KOPT-K1 (cell line): ENCODE data around the gene IPO5.

Source experiments
- H3K27ac ChIP-seq: fragments of 200-600 bp; sonication (generic); 2 replicates; pipeline ENCODE4 v1.5.1; 2016; ENCODE audit warnings: antibody characterized with exemption, mild to moderate bottlenecking, low read depth, low read length; ENCODE audit not compliant: poor library complexity, severe bottlenecking
- H3K36me3 ChIP-seq: fragments of 200-600 bp; sonication (generic); 2 replicates; pipeline ENCODE4 v1.5.1; 2017; ENCODE audit warnings: antibody characterized with exemption, mild to moderate bottlenecking, low read length, moderate library complexity; ENCODE audit not compliant: insufficient read depth
- H3K9me3 ChIP-seq: fragments of 200-600 bp; sonication (generic); 2 replicates; pipeline ENCODE4 v1.5.1; 2017; ENCODE audit warnings: antibody characterized with exemption, low read length, mild to moderate bottlenecking; ENCODE audit not compliant: insufficient read depth, poor library complexity, severe bottlenecking

Gene IPO5

DNA sequence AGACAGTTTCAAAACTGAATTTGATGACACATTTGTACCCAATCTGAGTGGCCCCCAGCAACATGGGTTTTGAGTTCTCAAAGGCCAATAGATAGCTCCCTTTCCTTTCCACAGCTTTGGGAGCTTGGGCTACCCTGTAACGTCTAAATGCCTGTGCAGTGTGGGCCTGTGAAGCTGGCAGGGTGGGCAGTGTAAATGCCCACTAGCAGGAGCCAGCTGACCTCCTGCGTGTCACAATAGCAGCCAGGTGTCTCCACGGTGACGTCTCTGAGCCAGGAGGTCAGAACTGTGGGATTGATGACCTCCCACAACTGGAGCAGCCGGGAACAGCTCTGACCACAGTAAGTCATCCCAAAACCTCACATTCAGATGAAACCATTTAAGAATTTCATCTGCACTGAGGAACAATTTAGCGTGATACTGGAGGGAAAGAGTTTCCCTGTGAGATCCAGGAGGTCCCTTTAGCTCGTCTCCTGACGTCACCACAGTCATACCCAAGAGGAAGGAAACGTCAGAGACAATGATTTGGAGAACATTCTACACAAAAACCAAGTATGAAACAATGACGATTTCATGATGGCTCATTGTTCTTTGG lies at the start of gene IPO5:
IPO5 (plus strand) TSS at position 300 of the 595 bp plus-strand sequence. CDS start 23,022 bp downstream, outside the sequence.
- no peaks in the 10 kb centered on the region for H3K36me3 ChIP-seq
- peaks cover 8% of the 10 kb centered on the region for H3K9me3 ChIP-seq
- H3K27ac ChIP-seq: no peak within 1 kb of the TSS

DNA sequence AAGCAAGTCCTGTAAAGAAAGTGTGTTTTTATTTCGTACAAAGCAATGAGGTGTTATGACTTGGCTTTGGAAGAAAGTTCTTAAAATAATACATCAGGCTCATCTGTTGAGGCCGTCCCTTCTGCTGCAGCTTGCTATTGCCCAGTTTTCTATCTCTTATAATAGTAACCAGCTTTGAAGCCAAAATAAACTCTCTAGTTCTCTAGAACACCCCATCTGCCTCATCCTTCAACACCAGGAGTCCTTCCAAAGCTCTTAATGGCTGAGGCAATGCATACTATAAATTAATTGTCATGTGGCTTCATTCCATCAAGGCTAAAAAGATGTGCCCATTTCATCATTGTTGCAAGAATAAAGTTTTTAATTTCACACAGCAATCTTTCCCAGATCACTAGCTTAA lies 49.4 kb upstream of the IPO5 start:
- H3K9me3 ChIP-seq: no peaks in the 10 kb centered on the region
- no peaks in the 10 kb centered on the region for H3K36me3 ChIP-seq
- no peak overlapping the region for H3K27ac ChIP-seq

DNA sequence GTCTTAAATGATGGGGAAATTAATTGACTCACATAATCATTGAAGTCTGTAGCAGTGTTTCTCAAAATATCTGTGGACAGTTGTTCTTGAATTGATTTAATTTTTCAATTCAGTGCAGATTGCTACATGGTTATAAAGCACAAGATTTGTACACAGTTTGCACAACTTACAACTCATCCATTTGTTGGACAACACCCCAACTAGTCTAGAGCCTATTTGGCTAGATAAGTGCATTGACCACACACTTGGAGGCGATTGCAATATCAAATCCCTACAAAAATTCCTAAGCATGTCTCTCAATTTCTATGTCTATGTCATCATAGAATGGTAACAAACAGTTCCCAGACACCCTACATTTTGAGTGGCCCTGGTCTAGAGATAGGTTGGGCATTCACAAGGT lies 48.0 kb upstream of the IPO5 start:
- no peaks in the 10 kb centered on the region for H3K36me3 ChIP-seq
- H3K27ac ChIP-seq: no peak overlapping the region
- H3K9me3 ChIP-seq: no peaks in the 10 kb centered on the region

DNA sequence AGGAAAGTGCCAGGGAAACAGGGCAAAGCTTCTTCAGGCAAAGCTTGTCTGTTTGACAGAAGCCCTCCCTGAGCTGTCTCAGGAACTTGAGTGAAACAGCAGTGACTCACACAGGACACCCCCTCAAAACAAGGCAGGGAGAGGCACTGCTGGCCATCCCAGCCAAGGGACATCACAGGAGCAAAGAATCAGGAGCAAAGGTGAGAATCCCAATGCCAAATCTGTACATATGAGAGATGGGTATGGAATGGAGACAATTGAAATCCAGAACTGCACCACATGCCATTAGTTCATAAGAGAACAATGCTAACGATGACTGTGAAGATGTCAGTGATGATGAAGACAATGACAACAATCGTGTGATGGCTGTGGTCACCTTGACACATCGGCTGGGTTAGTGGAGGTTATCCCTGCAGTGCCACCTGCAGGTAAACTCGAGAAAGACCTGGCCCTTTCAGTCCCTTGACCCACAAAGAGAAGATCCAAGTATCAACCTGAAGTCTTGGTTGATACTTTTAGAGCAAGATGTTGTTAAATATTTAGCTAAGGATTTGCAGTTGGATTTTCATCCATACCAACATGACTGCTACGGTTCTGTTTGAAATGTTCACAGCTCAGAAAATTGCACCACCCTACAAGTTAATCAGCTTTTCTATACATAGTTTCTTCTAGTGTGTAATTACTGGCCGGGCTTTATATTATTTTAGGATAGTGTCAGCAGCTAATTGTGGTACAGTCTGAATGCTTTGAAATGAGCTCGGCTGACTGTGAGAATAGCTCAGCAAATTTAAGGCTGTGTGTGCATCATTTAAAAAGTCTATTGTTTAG lies 42.0 kb upstream of the IPO5 start:
- no peaks in the 10 kb centered on the region for H3K36me3 ChIP-seq
- no peak overlapping the region for H3K27ac ChIP-seq
- H3K9me3 ChIP-seq: no peaks in the 10 kb centered on the region

DNA sequence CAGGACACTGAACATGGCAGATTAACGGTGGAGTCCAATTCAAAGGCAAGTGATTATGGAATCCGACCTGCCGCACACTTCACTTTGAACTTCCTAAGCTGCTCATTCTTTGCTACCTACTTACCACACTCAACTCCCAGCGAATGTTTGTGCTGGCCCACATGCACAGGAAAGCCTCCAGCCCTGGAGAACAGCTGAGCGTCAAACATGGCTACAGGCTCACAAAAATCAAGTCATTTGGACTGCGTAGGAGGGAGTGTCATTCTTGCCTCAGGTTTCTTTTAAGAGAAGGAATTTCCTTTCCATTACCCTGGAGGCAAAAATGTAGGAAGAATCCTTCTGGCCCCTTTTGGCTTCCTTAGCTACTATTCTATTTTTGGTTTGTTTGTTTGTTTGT lies 41.3 kb upstream of the IPO5 start:
- Histone ChIP-seq H3K9me3 (no peaks in the 10 kb centered on the region), H3K27ac (no peak overlapping the region), H3K36me3 (no peaks in the 10 kb centered on the region)

DNA sequence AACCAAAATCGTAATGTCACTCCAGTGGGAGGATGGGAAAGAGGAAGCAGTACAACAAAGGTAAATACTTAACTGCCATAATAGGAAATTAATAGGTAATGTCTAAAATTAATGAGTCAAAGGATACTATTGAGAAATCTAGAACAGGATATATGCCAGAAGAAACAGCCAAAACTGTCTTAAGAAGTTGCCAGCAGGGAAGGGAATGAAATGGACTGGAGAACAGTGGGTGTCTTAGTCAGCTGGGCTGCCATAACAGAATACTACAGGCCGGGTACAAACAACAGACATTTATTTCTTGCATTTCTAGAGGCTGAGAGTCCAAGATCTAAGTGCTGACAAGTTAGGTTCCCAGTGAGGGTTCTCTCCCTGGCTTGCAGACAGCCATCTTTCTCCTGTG lies 40.3 kb upstream of the IPO5 start:
- H3K27ac ChIP-seq: no peak overlapping the region

DNA sequence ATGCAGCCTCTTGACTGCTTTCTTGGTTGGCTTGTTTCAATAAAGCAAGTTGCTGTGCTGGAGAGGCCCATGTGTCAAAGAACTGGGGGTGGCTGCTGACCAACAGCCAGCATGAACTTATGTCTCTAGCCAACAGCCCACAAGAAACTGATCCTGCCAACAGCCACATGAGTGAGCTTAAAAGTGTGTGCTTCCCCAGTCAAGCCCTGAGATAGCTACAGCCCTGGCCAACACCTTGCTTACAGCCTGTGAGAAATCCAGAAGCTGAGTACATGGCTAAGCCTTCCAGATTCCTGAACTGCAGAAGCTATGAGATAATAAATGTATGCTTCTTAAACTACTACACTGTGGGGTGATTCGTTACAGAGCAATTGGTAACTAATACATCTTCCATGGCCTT lies 38.9 kb upstream of the IPO5 start:
- H3K27ac ChIP-seq: no peak overlapping the region
- no peaks in the 10 kb centered on the region for H3K36me3 ChIP-seq
- H3K9me3 ChIP-seq: no peaks in the 10 kb centered on the region

More for the DNA sequence above, 40.3 kb upstream of the IPO5 start:
- Histone ChIP-seq H3K36me3 (no peaks in the 10 kb centered on the region), H3K9me3 (no peaks in the 10 kb centered on the region)

DNA sequence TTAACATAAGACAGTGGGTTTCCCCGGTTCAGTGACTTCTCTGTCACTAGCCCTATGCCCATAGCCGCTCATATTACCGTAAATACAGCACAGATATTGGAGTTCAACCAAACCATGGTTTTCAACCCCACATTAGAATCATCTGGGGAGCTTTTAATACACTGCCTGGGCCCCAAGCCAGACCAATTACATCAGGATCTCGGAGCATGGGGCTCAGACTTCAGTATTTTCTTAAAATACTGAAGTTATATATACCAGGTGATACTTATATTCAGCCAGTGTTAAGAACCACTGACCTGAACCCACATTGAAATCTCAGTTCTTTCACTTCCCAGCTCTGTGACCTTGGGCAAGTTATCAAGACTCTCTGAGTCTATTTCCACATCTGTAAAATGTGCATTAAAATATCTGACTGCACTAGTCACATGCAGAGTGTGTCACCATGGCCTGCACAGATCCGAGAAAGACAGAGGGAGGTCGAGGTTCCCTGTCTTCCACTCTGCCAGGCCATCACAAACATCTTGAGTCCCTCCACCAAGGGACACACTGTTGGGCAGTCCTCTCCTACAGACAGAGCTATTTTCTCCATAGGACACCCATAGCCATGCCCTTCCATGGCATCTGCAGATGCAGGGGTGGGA lies 32.2 kb upstream of the IPO5 start:
- Histone ChIP-seq H3K27ac (no peak overlapping the region), H3K9me3 (no peaks in the 10 kb centered on the region), H3K36me3 (no peaks in the 10 kb centered on the region)

DNA sequence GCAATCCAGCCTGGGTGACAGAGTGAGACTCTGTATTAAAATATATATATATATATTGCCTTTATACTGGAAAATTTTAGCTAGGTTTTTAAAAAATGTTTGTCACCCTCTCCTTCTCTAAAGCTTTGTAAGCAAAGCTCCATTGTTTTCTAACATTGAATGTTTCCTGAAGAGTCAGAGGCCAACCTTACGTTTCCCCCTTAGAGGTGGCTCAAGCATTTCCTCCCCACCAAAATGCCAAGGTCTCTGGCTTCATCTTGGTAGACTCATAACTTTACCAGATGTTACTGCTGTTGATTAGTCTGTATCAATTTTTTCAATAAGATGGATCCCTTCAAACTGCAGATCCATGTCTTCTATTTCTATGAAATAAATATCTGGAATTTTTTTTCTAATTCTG lies 25.2 kb upstream of the IPO5 start:
- Histone ChIP-seq H3K36me3 (no peaks in the 10 kb centered on the region), H3K27ac (no peak overlapping the region), H3K9me3 (no peaks in the 10 kb centered on the region)

DNA sequence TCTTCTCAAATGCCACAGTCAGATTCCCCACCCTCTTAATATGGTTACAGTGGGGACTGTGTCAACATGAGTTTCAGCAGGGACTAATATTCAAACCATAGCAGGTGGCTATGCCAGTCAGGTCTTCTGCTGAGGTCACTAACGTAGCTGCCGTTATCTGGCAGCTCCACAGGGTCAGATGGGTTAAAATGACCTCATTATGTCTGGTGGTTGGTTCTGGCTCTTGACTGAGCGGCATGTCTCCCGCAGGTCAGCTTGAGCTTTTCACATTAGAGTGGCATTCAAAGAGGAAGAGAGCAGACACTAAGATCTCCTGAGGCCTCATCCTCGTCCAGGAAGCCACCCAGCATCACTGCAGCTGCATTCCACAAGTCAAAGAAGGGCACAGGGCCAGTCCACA lies 21.4 kb upstream of the IPO5 start:
- no peaks in the 10 kb centered on the region for H3K9me3 ChIP-seq

DNA sequence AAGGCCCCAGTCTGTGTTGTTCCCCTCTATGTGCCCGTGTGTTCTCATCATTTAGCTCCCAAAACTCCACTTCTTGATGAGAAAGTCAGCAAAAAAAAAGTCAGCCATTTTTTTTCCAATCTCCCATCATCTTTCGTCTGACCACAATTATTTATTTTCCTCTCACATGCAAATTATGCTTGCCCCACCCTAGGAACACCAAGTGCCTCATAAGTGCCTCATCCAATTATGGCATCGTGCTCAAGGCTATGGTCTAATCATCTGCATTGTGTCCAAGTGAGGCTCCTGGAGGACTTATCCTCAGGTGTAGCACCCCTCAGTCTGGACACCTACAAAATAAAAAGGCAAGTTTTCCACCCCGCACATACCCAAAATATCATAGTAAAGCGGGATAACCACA lies 20.8 kb upstream of the IPO5 start:
- no peak overlapping the region for H3K27ac ChIP-seq
- H3K9me3 ChIP-seq: no peaks in the 10 kb centered on the region
- H3K36me3 ChIP-seq: no peaks in the 10 kb centered on the region

More for the DNA sequence above, 21.4 kb upstream of the IPO5 start:
- no peak overlapping the region for H3K27ac ChIP-seq
- no peaks in the 10 kb centered on the region for H3K36me3 ChIP-seq

DNA sequence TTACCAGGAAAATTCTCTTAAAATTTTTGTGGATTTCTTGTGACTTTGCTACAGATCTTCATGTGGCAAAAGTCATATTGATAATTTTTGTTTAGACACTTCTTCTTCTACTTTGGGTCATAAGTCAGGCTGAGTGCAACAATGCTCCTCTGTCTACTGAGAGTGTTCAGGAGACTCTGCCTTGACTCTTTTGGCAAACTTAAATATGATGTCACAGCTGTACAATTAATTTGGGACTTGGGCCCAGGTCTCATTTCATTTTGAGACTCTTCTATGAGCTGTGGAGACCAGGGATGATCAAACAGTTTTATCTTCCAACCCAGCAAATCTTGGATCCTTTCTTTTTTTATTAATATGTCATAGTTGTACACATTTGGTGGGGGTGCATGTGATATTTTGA lies 19.7 kb upstream of the IPO5 start:
- Histone ChIP-seq H3K9me3 (no peaks in the 10 kb centered on the region), H3K27ac (no peak overlapping the region), H3K36me3 (no peaks in the 10 kb centered on the region)

DNA sequence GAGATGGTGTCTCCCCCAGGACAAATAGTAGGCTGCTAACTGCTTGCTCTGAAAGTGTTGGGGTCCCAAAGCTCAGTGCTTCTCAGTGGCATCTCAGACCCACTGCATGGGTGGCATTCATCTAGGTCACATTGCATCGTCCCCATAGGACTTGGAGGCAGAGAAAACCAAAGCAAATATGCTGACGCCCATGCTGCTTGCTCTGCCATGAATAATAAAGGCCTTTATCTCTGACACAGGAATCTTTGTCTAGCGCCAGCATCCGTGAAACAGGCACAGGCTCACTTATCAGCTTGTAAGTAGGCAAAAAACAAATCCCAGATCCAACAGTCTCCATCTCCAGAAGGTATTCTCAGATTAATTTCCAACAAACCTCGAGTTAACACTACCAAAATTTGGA lies 18.9 kb upstream of the IPO5 start:
- Histone ChIP-seq H3K9me3 (no peaks in the 10 kb centered on the region), H3K27ac (no peak overlapping the region), H3K36me3 (no peaks in the 10 kb centered on the region)

DNA sequence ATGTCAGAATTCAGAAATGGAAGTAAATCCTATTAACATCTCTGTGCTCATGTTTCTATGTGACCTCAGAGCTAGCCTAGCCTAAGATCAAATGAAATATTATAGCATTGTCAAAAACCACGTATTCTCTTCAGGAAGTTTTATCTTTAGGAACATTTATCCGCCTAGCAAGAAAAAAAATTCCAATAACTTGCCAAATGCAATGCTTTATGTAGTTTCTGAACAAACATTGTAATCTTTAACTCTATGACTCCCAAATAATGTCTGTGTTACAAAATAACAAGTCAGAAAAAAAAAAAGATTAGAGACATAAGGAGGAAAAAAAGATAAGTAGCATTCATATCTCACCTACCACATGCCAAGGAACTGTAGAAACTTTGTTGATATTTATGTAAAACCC lies 18.4 kb upstream of the IPO5 start:
- no peak overlapping the region for H3K27ac ChIP-seq
- H3K9me3 ChIP-seq: no peaks in the 10 kb centered on the region
- H3K36me3 ChIP-seq: no peaks in the 10 kb centered on the region

DNA sequence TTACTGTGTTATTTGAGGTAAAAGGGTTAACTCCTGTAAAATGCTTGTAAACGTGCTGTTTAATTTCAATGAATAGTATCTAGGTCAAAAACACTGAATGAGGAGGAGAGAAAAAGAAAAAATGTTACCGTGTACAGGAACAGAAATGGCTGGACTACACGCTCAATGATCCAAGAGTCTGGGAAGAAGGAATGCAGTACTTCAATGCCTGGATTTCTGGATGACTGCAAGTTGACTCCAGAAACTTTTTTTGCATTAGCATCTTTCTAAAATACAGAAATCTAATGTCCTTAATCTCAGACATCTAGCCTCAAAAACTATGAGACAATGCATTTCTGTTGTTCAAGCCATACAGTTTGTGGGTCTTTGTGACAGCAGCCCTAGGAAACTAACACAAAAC lies 17.4 kb upstream of the IPO5 start:
- H3K36me3 ChIP-seq: no peaks in the 10 kb centered on the region
- no peak overlapping the region for H3K27ac ChIP-seq
- H3K9me3 ChIP-seq: no peaks in the 10 kb centered on the region
